ENCODE measurements around the gene THBS4.

DNA sequence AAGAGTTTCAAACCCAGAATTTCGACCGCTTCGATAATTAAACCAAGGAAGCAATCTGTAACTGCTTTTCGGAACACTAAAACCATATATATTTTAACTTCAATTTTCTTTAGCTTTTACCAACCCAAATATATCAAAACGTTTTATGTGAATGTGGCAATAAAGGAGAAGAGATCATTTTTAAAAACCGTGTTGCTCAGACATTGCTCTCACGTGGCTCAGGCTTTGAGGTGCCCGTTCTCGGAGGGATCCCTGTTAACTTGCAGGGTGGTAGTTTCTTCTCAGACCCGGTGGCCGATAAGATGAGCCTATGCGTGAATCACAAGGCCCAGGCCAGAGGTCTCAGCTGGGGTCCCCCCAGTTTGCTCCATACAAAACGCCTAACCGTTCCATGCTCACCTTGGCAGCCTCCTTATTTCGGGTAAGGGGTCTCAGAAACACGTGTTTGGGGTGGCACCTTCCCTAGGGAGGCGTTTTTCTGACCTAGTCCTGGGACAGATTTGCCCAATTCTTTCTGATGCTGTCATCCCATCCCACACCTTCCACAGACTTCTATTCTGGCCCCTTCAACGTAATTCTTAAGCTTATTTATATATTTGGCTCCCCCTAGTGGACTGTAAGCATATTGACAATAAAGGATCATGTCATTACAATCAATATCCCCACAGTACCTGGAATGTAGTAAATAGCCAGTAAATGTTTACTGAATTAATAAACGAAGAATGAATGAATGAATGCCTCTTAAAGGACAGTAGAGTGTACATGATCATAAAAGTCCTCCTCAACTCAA is 48.1 kb downstream of the THBS4 start:
- TF ChIP-seq, protein P1, sequence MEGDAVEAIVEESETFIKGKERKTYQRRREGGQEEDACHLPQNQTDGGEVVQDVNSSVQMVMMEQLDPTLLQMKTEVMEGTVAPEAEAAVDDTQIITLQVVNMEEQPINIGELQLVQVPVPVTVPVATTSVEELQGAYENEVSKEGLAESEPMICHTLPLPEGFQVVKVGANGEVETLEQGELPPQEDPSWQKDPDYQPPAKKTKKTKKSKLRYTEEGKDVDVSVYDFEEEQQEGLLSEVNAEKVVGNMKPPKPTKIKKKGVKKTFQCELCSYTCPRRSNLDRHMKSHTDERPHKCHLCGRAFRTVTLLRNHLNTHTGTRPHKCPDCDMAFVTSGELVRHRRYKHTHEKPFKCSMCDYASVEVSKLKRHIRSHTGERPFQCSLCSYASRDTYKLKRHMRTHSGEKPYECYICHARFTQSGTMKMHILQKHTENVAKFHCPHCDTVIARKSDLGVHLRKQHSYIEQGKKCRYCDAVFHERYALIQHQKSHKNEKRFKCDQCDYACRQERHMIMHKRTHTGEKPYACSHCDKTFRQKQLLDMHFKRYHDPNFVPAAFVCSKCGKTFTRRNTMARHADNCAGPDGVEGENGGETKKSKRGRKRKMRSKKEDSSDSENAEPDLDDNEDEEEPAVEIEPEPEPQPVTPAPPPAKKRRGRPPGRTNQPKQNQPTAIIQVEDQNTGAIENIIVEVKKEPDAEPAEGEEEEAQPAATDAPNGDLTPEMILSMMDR (IDR thresholded peaks at IDR 0.05; ENCODE audit: low read depth, low read length, poor library complexity, severe bottlenecking), result peak; percentile 67
- TF ChIP-seq EZH2phosphoT487 (IDR thresholded peaks at IDR 0.05; ENCODE audit: borderline replicate concordance, low read length), result no peak
